Muscle of back (tissue), 11 donors: ENCODE results near the gene VILL. TPM values are rescaled to one million over a fixed set of nuclear protein-coding genes. Genes with fewer than 3 reads are reported as not detected.
"Not testable (repeated sequence)": the region's sequence is repeated elsewhere in the genome, so short reads cannot be mapped to it uniquely, and the experiment has no call there.

ENCODE experiments used
- DNase-seq, 3 donors: peaks; one replicate each; pipeline versions ENCODE4 v3.0.0 to v3.0.0-alpha.2; 2013
- polyA plus RNA-seq, 10 donors: library from polyadenylated mRNA; unstranded; fragments of 120-200 nt; gene quantifications; one replicate each; pipeline ENCODE4 v1.2.1, GENCODE V29; 2013; ENCODE audit not compliant: insufficient read length in 10 of 10

VILL gene
- polyA plus RNA-seq, 10 donors = 3.5 to 8.1 (median 5.2) TPM

DNA sequence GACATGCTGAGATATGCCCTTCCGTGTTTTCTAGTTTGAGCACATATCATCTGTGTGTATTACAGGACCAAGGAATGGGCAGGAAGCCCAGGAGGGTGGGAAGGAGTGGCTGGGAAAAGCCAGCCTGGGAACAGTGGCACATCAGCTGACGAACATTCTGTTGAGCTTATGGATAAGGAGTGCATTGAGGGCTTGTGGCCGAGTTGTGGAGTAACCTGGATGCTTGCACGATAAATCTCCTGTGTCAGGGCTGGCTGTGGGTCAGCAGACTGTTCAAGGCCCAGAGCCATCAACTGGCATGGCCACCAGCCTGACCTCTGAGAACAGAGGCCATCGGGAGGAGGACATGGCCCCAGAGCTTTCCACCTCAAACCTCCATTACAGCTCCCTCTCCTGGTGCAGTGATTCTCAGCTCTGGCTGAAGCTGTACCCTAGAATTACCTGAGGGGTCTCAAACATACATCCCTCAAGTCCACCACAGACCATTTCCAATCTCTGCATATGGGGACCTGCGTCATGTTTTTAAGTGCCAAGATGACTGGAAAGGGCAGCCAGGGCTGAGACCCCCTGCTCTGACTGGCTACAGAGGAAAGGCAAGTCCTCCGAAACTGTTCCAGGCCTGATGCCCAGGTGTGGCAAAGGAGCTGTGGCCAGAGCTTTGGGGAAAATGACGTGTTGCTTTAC lies 4.8 kb upstream of the VILL start:
- no peak for DNase-seq

DNA sequence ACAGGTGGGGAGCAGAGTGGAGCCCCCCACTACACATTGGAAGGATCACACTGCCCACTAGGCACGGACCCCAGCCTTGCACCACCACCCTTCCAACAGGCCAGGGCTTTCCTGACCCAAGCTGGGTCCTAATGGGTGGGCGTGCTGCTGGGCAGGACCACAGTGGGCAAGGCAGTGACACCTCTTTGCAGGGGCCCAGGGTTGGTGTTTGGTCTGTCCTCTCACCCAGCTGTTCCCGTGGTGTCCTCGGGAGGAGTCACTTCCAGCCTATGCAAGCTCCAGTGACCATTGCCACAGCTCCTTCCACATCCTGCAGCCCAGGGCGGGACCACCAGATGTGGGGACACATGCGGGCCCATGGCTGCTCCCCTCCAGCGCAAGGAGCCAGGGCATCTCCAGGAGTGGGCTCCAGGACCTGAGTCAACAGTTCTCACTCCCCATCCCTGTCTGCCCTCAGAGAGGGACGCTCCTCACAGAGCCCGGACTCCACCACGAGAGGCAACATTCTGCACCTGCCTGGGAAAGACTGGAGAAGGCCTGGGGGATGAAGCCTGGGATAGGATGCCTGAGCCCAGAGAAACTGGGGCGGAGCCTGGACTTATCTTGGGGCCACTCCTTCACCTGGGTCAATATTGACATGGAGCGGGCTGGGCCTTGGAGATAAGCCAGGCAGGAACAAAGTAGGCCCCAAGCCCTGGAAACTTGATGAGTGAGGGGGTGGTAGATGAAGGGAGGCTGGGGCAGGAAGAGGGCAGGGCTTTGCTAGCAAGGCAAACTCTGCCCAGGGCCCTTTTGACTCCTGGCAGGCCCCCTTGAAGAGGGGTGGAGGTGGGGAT lies 3.9 kb upstream of the VILL start:
- DNase-seq = no peak

DNA sequence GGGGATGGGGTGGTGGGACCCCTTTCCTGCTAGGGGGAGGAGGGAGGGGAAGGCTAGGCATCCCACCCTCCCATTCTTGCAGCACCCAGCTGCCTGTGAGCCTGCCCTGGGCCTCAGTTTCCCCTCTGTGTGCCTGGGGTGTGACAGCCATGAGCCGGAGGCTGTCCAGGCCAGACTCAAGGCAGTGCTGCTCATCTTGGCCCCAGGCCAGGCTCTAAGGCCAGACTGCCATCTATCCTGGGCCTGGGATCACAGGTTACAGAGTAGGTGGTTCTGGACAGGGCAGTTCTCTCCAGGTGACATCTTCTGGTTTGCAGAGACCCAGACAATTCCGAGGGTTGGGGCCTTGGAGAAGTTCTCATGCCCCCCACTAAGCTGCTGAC lies 3.3 kb upstream of the VILL start:
- DNase-seq = no peak

DNA sequence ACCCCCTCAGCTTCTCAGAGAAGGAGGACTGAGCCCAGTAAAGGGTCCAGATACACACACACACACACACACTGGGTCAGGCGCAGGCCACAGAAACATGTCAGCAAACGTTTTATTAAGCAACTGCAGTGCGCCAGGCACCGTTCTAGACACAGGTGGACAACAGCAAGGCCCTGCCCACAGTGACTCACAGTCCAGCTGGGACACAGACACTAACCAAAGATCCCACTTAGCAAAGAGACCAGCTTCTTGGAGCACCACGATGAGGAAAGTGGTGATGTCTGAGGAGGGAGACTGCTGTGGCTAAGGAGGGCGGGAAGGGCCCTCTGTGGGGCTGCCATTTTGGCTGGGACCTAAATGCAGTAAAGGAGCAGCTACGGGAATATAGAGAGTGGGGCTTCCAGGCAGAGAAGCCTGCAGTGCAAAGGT lies 2.8 kb upstream of the VILL start:
- DNase-seq = no peak

DNA sequence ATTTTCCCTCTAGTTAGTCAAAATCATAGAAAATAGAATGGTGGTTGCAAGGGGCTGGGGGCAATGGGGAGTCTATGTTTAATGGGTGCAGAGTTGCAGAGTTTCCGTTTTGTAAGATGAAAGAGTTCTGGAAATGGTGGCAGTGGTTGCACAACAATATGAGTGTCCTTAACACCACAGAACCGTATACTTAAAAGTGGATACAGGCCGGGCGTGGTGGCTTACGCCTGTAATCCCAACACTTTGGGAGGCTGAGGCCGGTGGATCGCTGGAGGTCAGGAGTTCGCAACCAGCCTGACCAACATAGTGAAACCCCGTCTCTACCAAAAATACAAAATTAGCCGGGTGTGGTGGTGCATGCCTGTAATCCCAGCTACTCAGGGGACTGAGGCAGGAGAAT lies 2.2 kb upstream of the VILL start:
- not testable (repeated sequence) for DNase-seq

DNA sequence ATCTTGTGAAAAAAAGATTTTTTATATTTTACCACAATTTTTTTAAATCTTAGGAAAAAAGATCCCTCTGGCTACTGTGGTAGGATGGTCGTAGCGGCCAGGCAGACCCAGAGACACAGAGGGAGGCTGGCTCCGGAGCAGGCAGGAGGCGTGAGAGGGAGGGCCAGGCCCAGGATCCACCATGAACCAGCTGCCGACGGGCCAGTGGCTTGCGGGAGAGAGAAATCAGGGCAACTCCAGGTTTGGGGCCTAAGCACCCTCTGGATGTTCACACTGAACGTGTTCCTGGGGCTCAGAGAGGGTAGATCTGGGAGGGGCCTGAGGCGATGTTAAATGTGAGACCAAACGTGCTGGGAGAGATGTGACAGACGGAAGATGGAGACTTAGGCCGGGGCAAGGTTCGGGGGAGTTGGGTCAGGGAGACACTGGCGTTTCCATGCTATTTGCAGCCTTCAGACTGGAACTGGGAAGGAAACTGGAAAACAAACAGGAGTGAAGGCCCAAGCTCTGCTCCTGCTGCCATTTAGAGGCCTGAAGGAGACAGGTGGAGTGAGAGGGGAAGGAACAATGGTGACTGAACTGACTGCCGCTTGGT lies 1.6 kb upstream of the VILL start:
- DNase-seq = no peak

DNA sequence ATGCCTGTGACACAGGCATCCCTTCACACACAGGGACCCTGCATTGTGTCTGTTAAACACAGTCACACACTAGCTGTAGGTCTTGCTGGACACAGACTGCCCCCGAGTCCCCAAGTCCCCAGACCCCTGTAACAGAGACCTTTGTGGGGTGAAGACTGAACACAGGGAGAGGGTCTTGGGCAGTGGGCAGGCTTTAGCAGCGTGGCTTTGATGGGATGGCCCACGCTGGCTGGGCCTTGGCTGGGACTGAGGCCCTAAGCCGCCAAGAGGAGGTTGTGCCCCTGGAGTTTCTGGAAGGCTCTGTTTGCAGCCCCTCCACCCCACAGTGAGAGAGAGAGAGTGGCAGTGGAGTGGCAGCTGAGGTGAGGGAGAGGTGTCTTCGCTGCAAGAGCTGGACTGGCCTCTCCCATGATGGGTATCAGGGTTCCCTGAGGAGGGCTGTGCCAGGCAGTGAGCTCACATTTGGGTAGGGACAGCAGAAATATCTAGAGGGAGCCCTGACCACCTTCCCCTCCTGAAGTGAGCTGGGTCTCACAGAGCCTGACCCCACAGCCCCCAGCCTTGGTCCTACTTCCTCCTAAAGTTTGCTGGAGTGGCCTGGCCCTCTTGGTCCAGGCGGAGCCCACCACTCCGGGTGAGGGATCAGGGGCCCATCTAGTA lies 635 bp upstream of the VILL start:
- no peak for DNase-seq

DNA sequence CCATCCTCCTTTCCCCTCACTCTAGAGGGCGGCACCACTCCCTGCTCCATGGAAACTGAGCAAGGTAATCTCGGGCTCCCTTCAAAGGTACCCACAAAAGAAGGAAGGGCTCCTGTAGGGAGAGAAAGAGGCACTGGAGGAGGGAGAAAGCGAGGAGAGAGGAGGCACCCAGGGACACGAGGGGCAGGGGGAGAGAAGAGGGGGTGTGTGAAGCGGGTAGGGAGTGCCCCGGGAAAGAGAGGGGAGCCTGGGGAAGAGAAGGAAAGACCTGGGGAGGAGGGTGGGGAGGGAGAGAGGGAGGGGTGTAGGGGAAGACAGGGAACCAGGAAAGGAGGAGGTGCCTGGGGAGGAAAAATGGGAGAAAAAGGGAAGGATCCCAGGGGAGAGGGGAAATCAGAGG lies 523 bp downstream of the VILL start:
- DNase-seq = no peak

DNA sequence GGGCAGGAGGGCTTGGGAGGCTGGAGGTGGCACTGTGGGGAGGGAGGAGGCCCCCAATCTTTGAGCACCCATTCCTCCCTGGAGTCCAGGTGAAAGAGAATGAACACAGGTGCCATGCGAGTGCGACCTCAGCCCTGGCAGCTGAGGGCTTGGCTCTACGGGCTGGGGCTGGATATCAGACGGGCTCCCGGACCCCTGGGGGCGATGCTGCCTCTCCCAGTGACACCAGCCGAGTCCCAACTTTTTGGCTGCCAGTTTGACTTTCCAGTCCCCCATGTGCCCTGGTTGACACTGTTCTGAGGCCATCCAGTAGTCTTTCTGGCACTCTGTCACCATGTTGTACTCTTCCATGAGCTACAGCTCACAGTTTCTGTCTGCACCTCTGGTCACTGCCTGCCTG lies 1.2 kb downstream of the VILL start:
- no peak for DNase-seq

DNA sequence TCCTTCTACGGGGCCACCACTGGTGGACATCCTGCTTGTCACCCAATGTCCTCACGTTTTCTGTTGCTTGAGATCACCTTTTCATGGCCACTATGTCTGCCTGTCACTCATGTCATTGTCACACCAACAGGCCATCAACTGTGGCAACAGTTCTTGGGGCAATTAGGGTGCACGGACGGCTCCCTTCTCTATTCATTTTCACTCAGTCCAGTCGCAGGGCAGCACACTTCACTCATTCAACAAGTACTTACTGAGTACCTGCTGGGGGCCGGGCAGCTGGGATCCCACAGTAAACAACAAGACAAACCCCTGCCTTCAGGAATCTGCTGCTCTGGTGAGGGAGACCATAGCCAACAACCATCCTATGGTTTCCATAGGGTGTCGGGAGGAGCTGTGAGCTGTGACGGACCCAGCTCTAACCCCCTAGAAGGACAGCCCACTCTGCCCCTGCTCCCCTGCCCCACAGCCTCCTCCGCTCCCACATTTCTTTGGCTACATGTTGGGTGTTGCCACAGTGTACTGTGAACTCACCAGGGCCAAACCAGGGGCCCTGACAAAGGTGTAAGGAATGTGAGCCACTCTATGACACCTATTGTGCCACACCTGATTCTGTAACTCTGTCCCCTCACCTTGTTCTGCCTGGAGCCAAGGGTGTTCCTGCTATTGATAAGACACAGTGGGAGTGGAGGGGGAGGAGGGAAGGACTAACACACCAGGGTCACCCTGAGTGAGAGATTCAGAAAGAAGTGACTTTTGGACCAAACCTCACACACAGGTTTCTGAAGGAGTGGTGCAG lies 1.9 kb downstream of the VILL start:
- DNase-seq = no peak

DNA sequence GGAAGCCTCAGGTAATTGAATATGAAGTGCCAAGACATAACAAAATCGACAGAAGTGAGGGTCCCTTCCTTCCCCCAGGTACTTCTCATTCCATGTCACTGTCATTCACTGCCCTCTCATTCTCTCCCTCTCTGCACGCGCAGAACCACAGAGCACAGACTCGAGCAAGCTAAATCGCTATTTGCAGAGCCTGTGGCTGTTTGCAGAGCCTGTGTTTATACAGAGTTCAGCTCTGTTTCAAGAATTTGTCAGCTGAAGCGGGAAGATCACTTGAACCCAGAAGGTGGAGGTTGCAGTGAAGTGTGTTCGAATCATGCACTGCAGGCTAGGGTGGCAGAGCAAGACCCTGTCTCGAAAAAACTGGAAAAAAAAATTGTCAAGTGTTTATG lies 2.5 kb downstream of the VILL start:
- DNase-seq = no peak

DNA sequence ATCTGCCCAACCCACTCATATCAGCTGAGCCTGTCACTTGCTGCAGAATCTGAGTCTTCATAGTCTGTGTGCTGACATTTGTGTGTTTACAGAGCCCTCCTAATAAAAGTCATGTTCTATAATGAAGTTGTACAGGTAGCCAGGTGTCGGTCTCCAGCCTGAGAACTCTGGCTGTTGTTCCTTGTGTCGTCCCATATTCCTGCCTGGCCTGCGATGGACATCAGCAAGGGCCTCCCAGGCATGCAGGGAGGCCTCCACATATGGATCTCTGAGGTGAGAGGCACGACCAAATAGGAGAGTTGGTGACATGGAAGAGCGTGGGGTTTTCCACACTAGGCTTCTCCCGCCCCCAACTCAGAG lies 2.9 kb downstream of the VILL start:
- no peak for DNase-seq

DNA sequence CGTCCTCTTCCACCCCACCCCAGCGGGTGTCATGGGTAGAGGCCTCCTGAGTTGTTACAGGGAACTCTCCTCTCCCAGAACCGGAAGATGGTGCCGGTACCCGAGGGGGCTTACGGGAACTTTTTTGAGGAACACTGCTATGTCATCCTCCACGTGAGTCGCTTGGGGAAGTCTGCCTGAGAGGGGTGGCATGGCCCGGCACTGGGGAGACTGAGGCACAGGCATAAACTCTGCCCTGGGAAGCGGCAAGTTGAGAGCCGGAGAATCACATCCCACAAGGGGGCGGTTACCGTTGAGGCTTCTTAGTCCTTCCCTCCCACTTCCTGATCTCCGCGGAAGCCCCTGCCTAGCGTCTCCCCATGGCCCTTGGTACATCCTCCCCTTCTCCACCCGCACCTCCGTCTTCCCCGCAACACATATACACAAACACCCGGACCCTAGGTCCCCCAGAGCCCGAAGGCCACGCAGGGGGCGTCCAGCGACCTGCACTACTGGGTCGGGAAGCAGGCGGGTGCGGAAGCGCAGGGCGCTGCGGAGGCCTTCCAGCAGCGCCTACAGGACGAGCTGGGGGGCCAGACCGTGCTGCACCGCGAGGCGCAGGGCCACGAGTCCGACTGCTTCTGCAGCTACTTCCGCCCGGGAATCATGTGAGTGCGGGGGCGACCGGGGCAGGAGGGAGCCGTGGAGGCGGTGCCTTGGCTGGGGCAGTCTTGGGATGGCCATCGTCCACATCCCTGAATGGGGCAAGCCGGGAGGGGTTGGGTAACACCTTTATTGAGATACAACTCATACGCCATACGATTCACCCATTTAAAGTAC lies 3.4 kb downstream of the VILL start:
- peak; percentile 66 to 93 (median 76) for DNase-seq

DNA sequence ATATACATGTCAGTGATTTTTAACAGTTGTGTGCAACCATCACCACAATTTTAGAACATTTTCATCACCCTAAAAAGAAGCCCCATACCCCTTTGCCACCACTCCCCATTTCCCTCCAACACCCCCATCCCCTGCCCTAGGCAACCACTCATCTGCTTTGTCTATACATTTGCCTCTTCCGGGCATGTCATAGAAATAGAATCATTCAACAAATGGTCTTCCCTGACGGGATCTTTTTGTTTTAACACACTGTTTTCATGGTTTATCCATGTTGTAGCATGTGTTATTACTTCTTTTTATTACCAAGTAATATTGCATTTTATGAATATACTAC lies 4.0 kb downstream of the VILL start:
- no peak for DNase-seq

DNA sequence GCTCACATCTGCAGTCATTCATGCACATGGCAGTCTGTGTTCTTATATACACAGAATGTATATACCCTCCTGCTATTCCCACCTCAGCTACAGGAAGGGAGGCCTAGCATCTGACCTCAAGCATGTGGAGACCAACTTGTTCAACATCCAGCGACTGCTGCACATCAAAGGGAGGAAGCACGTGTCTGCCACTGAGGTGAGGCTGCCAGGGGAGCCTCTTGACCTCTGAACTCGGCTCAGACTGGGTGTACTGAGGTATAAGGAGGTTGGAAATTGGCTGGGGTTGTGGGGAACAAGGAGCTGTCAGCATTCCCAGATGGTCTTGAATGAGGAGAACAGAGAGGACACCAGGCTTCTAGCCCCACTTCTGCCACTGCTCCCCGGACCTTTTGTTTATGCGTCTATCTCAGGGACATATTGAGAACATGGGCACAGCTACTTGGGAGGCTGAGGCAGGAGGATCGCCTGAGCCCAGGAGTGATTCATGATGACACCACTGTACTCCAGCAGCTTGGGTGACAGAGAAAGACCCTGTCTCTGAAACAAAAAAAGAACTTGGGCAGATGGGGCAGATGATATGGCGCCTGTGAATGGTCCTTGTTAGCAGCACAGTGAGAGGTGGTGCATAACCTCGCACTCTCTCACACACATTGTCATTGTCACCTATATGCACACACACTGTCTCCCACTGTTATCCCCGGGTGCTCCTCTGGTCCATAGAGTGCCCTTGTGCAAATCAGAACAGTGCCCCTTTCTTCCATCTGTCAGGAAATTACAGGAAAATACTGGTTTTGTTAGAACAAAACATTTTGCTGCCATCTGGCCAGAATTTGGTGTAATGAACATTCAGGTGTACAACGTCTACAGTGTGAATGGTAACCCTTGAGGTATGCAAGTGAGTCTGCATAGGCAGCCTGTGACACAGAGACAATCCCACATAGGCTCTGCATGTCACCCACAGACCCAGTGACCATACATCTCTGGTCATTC lies 5.4 kb downstream of the VILL start:
- DNase-seq = no peak

DNA sequence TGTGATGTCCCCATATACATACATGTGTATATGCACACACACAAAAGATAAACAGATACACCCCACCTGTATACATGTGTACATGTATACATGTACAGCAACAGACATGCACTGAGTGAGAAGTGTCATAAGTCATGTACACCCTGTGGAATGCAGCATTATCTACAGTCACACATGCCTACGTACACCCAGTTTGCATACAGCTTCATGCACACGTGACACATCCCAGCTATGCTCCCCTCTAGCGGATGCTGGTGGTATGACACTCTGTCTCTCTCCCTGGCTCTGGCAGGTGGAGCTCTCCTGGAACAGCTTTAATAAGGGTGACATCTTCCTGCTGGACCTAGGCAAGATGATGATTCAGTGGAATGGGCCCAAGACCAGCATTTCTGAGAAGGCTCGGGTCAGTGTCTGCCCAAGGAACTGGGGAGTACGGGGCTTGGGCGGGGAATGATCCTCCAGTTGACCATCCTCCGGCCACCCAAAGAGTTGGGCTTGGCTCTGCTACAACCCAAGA lies 6.3 kb downstream of the VILL start:
- peak; percentile 64 to 84 (median 76) for DNase-seq

DNA sequence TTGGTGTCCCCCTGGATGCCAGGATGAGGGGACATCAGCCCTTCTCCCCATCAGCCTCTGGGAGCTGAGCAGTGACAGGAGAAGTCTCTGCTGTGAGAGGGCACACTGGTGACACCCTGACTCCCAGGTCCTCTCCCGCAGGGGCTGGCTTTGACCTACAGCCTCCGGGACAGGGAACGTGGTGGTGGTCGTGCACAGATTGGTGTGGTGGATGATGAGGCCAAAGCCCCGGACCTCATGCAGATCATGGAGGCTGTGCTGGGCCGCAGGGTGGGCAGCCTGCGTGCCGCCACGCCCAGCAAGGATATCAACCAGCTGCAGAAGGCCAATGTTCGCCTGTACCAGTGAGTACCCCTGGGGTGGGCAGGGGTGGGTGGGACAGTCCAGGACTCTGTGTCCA lies 6.8 kb downstream of the VILL start:
- DNase-seq = no peak

DNA sequence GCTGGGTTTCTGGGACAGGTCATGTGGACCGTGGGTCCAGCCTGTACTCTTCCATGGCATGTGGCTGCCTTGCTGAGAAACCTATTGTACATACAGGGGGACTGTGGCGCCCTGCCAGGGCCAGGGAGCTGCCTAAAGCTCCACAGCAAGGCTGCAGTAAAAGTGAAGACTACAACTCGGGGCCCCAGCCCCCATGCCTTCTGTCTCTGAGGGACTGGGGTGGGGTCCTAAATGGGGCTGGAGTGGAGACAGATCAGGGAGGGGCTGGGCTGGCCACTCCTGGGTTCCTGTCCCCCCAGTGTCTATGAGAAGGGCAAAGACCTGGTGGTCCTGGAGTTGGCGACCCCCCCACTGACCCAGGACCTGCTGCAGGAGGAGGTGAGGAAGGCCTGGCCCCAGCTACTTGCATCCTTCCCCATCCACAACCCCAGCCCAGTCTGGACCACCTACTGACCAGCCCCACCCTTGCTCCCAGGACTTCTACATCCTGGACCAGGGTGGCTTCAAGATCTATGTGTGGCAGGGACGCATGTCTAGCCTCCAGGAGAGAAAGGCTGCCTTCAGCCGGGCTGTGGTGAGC lies 7.3 kb downstream of the VILL start:
- DNase-seq = no peak

DNA sequence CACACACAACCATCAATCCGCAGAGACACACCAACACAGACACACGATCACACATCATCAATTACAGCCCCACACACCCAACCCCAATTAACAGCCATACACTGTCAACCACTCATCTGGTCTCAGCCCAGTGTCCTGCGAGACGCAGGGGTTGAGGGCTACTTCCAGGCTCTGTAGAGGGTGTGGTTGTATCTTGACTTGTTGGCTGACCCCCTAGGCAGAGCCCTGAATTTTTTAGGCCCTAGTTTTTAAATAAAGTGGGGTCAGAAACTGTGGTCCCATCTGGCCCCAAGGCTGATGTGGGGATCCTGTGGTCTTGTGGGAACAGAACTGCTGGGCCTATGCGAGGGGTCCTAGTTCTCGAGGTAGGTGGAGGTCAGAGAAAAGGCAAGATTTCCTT lies 9.2 kb downstream of the VILL start:
- no peak for DNase-seq
